K562 (cell line): ENCODE results near the gene SLC26A8. TPM values are rescaled to one million over a fixed set of nuclear protein-coding genes. Genes with fewer than 3 reads are reported as not detected.

Experiments used
- ATAC-seq: fragments of 200-7000 bp; cut with Tn5 transposase; 3 replicates; pipeline ENCODE4 v1.9.1; 2020; ENCODE audit warnings: moderate library complexity
- Bru-seq: library from RNA; stranded (reverse); fragments of 400-500 nt; gene quantifications from one replicate; lab custom pipeline; 2021; lab: Mats Ljungman, UMichigan
- BruChase-seq, 2 experiments: library from RNA; stranded (reverse); fragments of 400-500 nt; gene quantifications; one replicate each; lab custom pipeline; 2021; lab: Mats Ljungman, UMichigan
- BruUV-seq: library from RNA; stranded (reverse); fragments of 400-500 nt; replicated peaks from 2 replicates; lab custom pipeline; 2021; lab: Mats Ljungman, UMichigan
- CTCF ChIA-PET: fragments of 300-600 bp; formaldehyde crosslinking; extraction: SDS; loops from one replicate; lab custom pipeline; 2021; ENCODE audit warnings: low intra/inter-chr PET ratio; lab: Yijun Ruan, JAX
- POLR2A ChIA-PET: fragments of 300-600, 350-650 bp; sonication (Branson Sonifier 250); formaldehyde crosslinking; extraction: SDS; loops from one replicate; lab custom pipeline; 2021; ENCODE audit warnings: antibody characterized with exemption, inconsistent platforms; lab: Yijun Ruan, JAX
- DNase-seq, 4 experiments: peaks; one replicate each; pipeline versions ENCODE4 v3.0.0 to v3.0.0-alpha.2; 2011 to 2018; ENCODE audit warnings: low spot score in 3 of 4, mixed read lengths in 3 of 4; ENCODE audit errors: extremely low read depth in 1 of 4
- FAIRE-seq: peaks from 2 replicates; lab custom pipeline; 2011; peaks lifted over from hg19 to GRCh38; lab: Jason Lieb, UNC
- H2AFZ ChIP-seq: 2 replicates; pipeline ENCODE4 v1.6.0; 2011; ENCODE audit warnings: low read depth, low read length, control low read depth, inconsistent platforms
- H3K27ac ChIP-seq: fragments of 200-600 bp; 3 replicates; pipeline ENCODE4 v1.8.0; 2011; ENCODE audit warnings: low read depth, mild to moderate bottlenecking, control low read depth, inconsistent platforms, low read length, moderate library complexity, mixed read lengths; ENCODE audit errors: extremely low read depth
- H3K27me3 ChIP-seq, 2 experiments: fragments of 300-600 bp in 1 of 2; 2 replicates in 1 of 2; 3 replicates in 1 of 2; pipeline versions ENCODE4 v1.6.0 to v1.8.0; 2011; ENCODE audit warnings: inconsistent platforms in 2 of 2, low read length in 2 of 2, mild to moderate bottlenecking in 1 of 2, mixed read lengths in 1 of 2, moderate library complexity in 1 of 2; ENCODE audit not compliant: control insufficient read depth in 2 of 2, insufficient read depth in 2 of 2
- H3K36me3 ChIP-seq: fragments of 300-600 bp; 3 replicates; pipeline ENCODE4 v1.8.0; 2011; ENCODE audit warnings: mild to moderate bottlenecking, low read length, inconsistent platforms; ENCODE audit not compliant: control insufficient read depth, insufficient read depth
- H3K4me1 ChIP-seq, 2 experiments: fragments of 200-600 bp in 1 of 2; replicated peaks in 1 of 2; 2 replicates in 1 of 2; 3 replicates in 1 of 2; pipeline versions ENCODE4 v1.5.1 to v1.8.0; 2011; ENCODE audit warnings: inconsistent platforms in 2 of 2, low read length in 2 of 2, mild to moderate bottlenecking in 1 of 2, mixed read lengths in 1 of 2, moderate library complexity in 1 of 2; ENCODE audit not compliant: control insufficient read depth in 2 of 2, insufficient read depth in 2 of 2
- H3K4me2 ChIP-seq: 2 replicates; pipeline ENCODE4 v1.6.1; 2011; ENCODE audit warnings: low read length, control low read depth, inconsistent platforms, mixed read lengths; ENCODE audit not compliant: insufficient read depth
- H3K4me3 ChIP-seq: fragments of 200-600 bp; sonication (generic), shearing (Covaris generic); 2 replicates; pipeline ENCODE4 v1.5.1; 2016; ENCODE audit warnings: control low read depth, inconsistent platforms
- H3K79me2 ChIP-seq: fragments of 200-600 bp; 3 replicates; pipeline ENCODE4 v1.8.0; 2011; ENCODE audit warnings: low read length, inconsistent platforms; ENCODE audit not compliant: control insufficient read depth, insufficient read depth
- H3K9ac ChIP-seq, 2 experiments: 2 replicates each; pipeline versions ENCODE4 v1.6.0 to v1.6.1; 2011; ENCODE audit warnings: low read depth in 2 of 2, low read length in 2 of 2, control low read depth in 1 of 2, inconsistent platforms in 1 of 2, mild to moderate bottlenecking in 1 of 2, mixed read lengths in 1 of 2; ENCODE audit not compliant: insufficient read depth in 1 of 2
- H3K9me1 ChIP-seq: one replicate; pipeline ENCODE4 v1.6.0; 2011; ENCODE audit warnings: inconsistent platforms, mild to moderate bottlenecking, low read length, moderate library complexity; ENCODE audit not compliant: control insufficient read depth, insufficient read depth
- H3K9me3 ChIP-seq: replicated peaks from 2 replicates; pipeline ENCODE4 v1.5.1; 2011; ENCODE audit warnings: low read depth, low read length, inconsistent platforms; ENCODE audit not compliant: control insufficient read depth, insufficient read depth
- H4K20me1 ChIP-seq: replicated peaks from 2 replicates; pipeline ENCODE4 v1.6.1; 2011; ENCODE audit warnings: low read length, inconsistent platforms, mixed read lengths; ENCODE audit not compliant: control insufficient read depth, insufficient read depth
- ARID4B ChIP-seq: sonication (generic); formaldehyde crosslinking; IDR thresholded peaks from 2 replicates; pipeline ENCODE4 v1.8.0; 2022; ENCODE audit warnings: mild to moderate bottlenecking, missing genetic modification reagents
- MED1 ChIP-seq: sonication (generic); formaldehyde crosslinking; IDR thresholded peaks from 2 replicates; pipeline ENCODE4 v1.8.1; 2023; ENCODE audit warnings: missing genetic modification reagents, borderline replicate concordance
- NEUROD1 ChIP-seq: fragments of 150-350 bp; IDR thresholded peaks from 2 replicates; pipeline ENCODE4 v1.6.1; 2014; ENCODE audit warnings: borderline replicate concordance, low read length, low read depth; ENCODE audit not compliant: partially characterized antibody
- ZBTB33 ChIP-seq: sonication (generic); formaldehyde crosslinking; IDR thresholded peaks from 2 replicates; pipeline ENCODE4 v1.8.1; 2023; ENCODE audit warnings: mild to moderate bottlenecking, missing genetic modification reagents
- WGBS: fragments of 100-300 bp; shearing (Covaris generic); methylation state at CpG from one replicate; pipeline ENCODE4 v1.1.6; 2016; ENCODE audit warnings: low coverage, mixed read lengths; ENCODE audit not compliant: insufficient coverage; ENCODE audit errors: missing lambda C conversion rate; 5-methylcytosine and 5-hydroxymethylcytosine counted together
- in situ Hi-C: fragments of 300-500 bp; cut with MboI; formaldehyde crosslinking; loops from 4 replicates; pipeline ENCODE4 v1.15.0; 2018; ENCODE audit warnings: inconsistent platforms, mixed read lengths
- intact Hi-C: fragments of 100-400 bp; cut with micrococcal nuclease; formaldehyde crosslinking; loops from 2 replicates; pipeline ENCODE4 v1.14.2; 2022
- long read RNA-seq, 3 experiments: library from polyadenylated mRNA in 2 of 3; library from RNA in 1 of 3; unstranded in 2 of 3; stranded (forward) in 1 of 3; transcript quantifications; one replicate each; pipeline ENCODE4 v2.0.0, GENCODE V29; 2019 to 2022
- polyA minus RNA-seq, 3 experiments: library from RNA; depleted of rRNA, polyadenylated mRNA; stranded (reverse); fragments of >200 nt; gene quantifications; 2 replicates each; pipeline ENCODE4 v1.2.3, GENCODE V29; 2011
- polyA plus RNA-seq, 8 experiments: library from polyadenylated mRNA; depleted of rRNA in 4 of 8; stranded (reverse) in 5 of 8; unstranded in 3 of 8; fragments of >200 nt; fragmentation: Nextera tagmentation in 2 of 8; fragmentation: Illumina TruSeq in 1 of 8; extraction: Ambion mirVana in 2 of 8; extraction: Trizol in 1 of 8; gene quantifications; 2 replicates each; pipeline versions ENCODE4 v1.2.1 to v1.2.3, GENCODE V29; 2011 to 2014; ENCODE audit warnings: inconsistent platforms in 1 of 8, missing spikeins in 1 of 8
- total RNA-seq, 7 experiments: library from RNA; depleted of rRNA in 6 of 7; stranded (reverse); fragments of >200 nt in 6 of 7; fragmentation: Illumina TruSeq in 2 of 7; extraction: Trizol in 2 of 7; gene quantifications; 2 replicates each; pipeline versions ENCODE4 v1.2.1 to v1.2.3, GENCODE V29; 2011 to 2021; ENCODE audit warnings: low replicate concordance in 1 of 7

SLC26A8 gene
- not detected in 2 replicates for total RNA-seq (2011; cell fraction: chromatin; rRNA removed; ENCODE audit: low replicate concordance)
- total RNA-seq (2011; cell fraction: nucleolus; rRNA removed): not detected in 2 replicates
- not detected in 2 replicates for total RNA-seq (2011; cell fraction: nucleoplasm; rRNA removed)
- not detected in 2 replicates for total RNA-seq (2014; rRNA removed)
- total RNA-seq (2014; rRNA removed; fragmentation: Illumina TruSeq; extraction: Trizol): not detected in 2 replicates
- not detected in 2 replicates for total RNA-seq (2015; rRNA removed; fragmentation: Illumina TruSeq; extraction: Trizol)
- not detected in 2 replicates for total RNA-seq (2021)
- polyA plus RNA-seq (2011; rRNA removed): not detected in 2 replicates
- polyA plus RNA-seq (2011; cell fraction: cytosol; rRNA removed): not detected in 2 replicates
- not detected in 2 replicates for polyA plus RNA-seq (2011; cell fraction: nucleus; rRNA removed)
- polyA plus RNA-seq (2012): not detected in 2 replicates
- not detected in 2 replicates for polyA plus RNA-seq (2014; fragmentation: Illumina TruSeq; extraction: Trizol)
- polyA plus RNA-seq (2014; fragmentation: Nextera tagmentation; extraction: Ambion mirVana): not detected
- polyA plus RNA-seq (2014; rRNA removed): not detected in 2 replicates
- not detected in 2 replicates for polyA minus RNA-seq (2011; rRNA and poly(A)+ RNA removed)
- polyA minus RNA-seq (2011; cell fraction: cytosol; rRNA and poly(A)+ RNA removed): not detected in 2 replicates
- not detected in 2 replicates for polyA minus RNA-seq (2011; cell fraction: nucleus; rRNA and poly(A)+ RNA removed)
- Bru-seq, nascent RNA: percentile 8 among the genes with signal in this experiment
- percentile 5 among the genes with signal in this experiment for BruChase-seq, experiment 1, labeled RNA remaining after a 2-hour chase
- BruChase-seq, experiment 2, labeled RNA remaining after a 6-hour chase: percentile 3 among the genes with signal in this experiment
- long read RNA-seq, experiment 1, partial matches to known transcripts: 0 of 1 reads
- long read RNA-seq, experiment 1, other reads (novel, unspliced or antisense): 1 of 1 reads
- long read RNA-seq, experiment 2: 0 reads
- long read RNA-seq, experiment 3: 0 reads

- FAIRE-seq (no peak), ATAC-seq (no peak), DNase-seq (no peak)
- TF ChIP-seq ARID4B (CRISPR knock-in tag) (0 out of 2 replicates have a peak, but pooled peaks have one; percentile 29), MED1 (CRISPR knock-in tag) (0 out of 2 replicates have a peak, but pooled peaks have one; percentile 14), NEUROD1 (no peak), ZBTB33 (CRISPR knock-in tag) (peak; percentile 79)
- Histone ChIP-seq H3K9me1 (no peaks in the 10 kb centered on the region), H3K4me1 (peaks cover 19 to 34% of the 10 kb centered on the region in 2 experiments), H3K27ac (peak within 1 kb of the TSS; percentile 61), H3K4me2 (peak within 1 kb of the TSS; percentile 63), H2AFZ (peak within 1 kb of the TSS; percentile 81), H3K4me3 (no peak within 1 kb of the TSS), H3K36me3 (no peaks in the 10 kb centered on the region), H4K20me1 (0 out of 2 replicates have a peak, but pooled peaks cover 3% of the 10 kb centered on the region), H3K9ac (peak within 1 kb of the TSS in 1 of 2 experiments; percentile 15; a peak in 1 of 4 replicates), H3K9me3 (no peaks in the 10 kb centered on the region), H3K79me2 (peaks cover 16% of the 10 kb centered on the region), H3K27me3 (no peaks in the 10 kb centered on the region)
- in situ Hi-C loops: no loop called here
- intact Hi-C loops: no loop called here
- 92% methylated on average over 35 of the region's 44 CpGs for WGBS
- ChIA-PET CTCF (no interaction called here), POLR2A (no interaction called here)
- BruUV-seq: no TSS peak
These were observed at the start of gene SLC26A8 for GRCh38 chr6:36023996-36024795. TSS of gene SLC26A8 (minus strand) at chr6:36024641. CDS start at chr6:36019707, 4,934 bp downstream.
